ENCODE measurements around the gene LIPE.
A peak's percentile ranks its signal among the peaks of the same experiment; 100 is the strongest.
"Not testable (repeated sequence)": the region's sequence is repeated elsewhere in the genome, so short reads cannot be mapped to it uniquely, and the experiment has no call there.

The LIPE gene

DNA sequence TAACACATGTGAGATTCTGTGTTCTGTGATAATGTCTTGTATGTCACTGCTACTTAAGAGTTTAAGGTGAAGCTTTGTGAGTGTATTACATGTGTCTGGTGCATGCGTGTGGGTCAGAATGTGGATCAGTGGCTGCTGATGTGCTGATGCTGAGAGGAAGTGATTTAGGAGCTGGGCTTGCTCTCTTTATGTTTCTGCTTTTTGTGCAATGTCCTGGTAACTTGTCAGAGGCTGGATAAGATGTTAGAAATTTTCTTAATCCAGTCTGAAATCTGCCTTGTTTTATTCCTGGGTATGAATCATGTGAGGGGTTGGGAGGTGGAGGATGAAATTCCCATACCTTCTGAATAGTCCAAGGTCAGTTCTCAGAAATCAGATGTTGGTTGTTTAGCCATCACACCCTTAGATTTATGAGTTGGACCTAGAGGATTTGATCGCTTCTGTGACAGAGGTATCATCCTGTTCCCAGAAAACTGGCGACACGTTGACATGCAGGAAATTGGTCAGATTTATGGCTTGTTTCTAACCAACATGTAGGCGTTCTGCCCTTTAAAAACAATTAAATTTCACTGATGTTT is 40.1 kb upstream of the LIPE start:
- H3K27ac ChIP-seq (ENCODE audit: low read length) = no peak overlapping the region
- no peak overlapping the region for H3K4me3 ChIP-seq (ENCODE audit: low read length)
- no peaks in the 10 kb centered on the region for H3K27me3 ChIP-seq (ENCODE audit: control insufficient read depth, insufficient read depth, low read length)
- no peaks in the 10 kb centered on the region for H3K9me3 ChIP-seq (ENCODE audit: control insufficient read depth, insufficient read depth, low read length)
- H3K4me1 ChIP-seq (ENCODE audit: control insufficient read depth, insufficient read depth, low read length) = peaks cover 1% of the 10 kb centered on the region; the same call in 1 of the 2 replicates
- no CpG with 5 or more reads among the region's 5 CpGs for WGBS (ENCODE audit: insufficient coverage, insufficient read length)
- no peaks in the 10 kb centered on the region for H3K36me3 ChIP-seq (ENCODE audit: control insufficient read depth, insufficient read depth, low read length)
- DNase-seq (ENCODE audit: low read depth, low spot score) = no peak

DNA sequence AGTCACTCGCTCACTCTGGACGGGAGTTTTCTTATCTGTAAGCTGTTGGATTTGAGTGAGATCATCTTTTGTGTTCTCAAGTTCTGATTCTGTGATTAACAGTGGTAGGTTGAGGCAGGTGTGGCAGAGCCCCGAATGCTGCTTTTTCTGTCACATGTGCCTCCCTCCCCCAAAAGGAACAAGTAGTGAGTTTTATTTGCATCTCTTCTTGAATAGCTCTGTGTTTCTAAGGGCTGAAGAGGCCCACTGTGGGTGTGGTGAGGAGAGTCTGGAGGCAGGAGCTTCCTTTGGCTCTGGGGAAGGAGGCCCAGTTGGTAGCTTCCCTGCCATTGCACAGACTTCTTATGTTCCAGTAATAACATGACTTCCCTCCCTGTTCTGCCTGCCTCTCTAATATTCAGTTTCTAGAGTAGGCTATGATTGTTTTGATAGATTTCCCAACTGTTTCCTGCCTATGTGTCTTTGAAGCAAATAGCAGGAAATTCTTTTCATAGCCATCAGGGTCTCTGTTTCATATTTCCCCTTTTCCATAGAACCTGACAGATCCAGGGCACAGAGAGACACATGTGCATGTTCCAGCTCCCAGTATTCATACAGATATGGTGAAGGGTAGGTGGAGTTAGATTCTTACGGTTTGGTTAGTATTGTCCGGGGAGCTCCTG is 39.5 kb upstream of the LIPE start:
- H3K36me3 ChIP-seq (ENCODE audit: control insufficient read depth, insufficient read depth, low read length) = no peaks in the 10 kb centered on the region
- no peak overlapping the region for H3K27ac ChIP-seq (ENCODE audit: low read length)
- no peak overlapping the region for H3K4me3 ChIP-seq (ENCODE audit: low read length)
- no peaks in the 10 kb centered on the region for H3K27me3 ChIP-seq (ENCODE audit: control insufficient read depth, insufficient read depth, low read length)
- no CpG with 5 or more reads among the region's 5 CpGs for WGBS (ENCODE audit: insufficient coverage, insufficient read length)
- DNase-seq (ENCODE audit: low read depth, low spot score) = no peak
- no peaks in the 10 kb centered on the region for H3K4me1 ChIP-seq (ENCODE audit: control insufficient read depth, insufficient read depth, low read length)
- no peaks in the 10 kb centered on the region for H3K9me3 ChIP-seq (ENCODE audit: control insufficient read depth, insufficient read depth, low read length)

DNA sequence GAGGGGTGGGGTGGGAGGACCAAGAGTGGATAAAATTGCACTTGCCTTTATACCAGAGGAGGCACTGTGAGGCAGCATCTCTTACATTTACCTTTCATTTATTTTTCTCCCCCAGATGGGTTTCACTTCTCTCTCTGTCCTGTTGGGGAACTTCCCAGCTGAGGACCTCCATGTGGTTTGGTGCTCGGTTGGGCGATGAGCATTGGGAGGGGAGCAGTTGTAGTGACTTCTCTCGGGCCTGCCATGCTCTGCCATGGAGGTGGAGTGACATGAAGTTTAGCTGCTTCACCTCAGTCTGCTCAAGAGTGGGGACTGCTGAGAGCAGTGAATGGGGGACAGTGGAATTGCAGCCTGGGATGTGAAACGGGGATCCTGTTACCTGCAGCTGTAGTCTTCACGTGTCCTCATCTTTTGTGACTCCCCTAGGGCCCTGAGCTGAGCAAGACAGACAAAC is 38.7 kb upstream of the LIPE start:
- Histone ChIP-seq H3K27me3 (ENCODE audit: control insufficient read depth, insufficient read depth, low read length) (no peaks in the 10 kb centered on the region), H3K36me3 (ENCODE audit: control insufficient read depth, insufficient read depth, low read length) (no peaks in the 10 kb centered on the region), H3K4me1 (ENCODE audit: control insufficient read depth, insufficient read depth, low read length) (no peaks in the 10 kb centered on the region), H3K4me3 (ENCODE audit: low read length) (no peak overlapping the region), H3K27ac (ENCODE audit: low read length) (no peak overlapping the region), H3K9me3 (ENCODE audit: control insufficient read depth, insufficient read depth, low read length) (no peaks in the 10 kb centered on the region)
- no peak for DNase-seq (ENCODE audit: low read depth, low spot score)
- no CpG with 5 or more reads among the region's 5 CpGs for WGBS (ENCODE audit: insufficient coverage, insufficient read length)

DNA sequence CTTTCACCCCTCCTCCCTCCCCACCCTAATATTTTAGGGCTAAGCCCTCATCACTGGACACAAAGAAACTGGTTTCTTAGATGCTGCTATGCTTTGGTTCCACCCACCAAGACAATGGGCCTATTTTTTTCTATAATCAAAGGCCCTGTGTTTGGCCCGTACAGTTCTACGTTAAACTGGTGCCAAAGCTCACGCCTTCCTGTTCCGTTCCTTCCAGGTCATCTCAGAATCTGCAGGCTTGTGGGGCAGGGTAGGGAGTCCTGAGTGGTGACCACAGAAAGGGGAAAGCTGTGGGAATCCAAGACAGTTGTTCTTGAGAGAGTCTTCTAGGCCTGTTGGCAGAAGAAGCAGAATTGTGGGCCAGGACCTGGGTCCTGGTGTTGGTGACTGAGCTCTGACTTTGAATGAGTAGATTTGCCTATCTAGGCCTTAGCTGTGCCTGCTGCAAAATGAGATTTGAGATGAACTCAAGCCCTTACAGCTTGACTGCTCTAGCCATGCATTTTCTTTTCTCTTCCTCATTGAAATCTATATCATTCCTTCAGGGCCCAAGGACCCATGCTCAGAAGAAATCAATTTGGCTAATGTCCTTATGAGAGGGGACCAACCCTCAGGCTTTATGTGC is 34.6 kb upstream of the LIPE start:
- Histone ChIP-seq H3K9me3 (ENCODE audit: control insufficient read depth, insufficient read depth, low read length) (no peaks in the 10 kb centered on the region), H3K27me3 (ENCODE audit: control insufficient read depth, insufficient read depth, low read length) (no peaks in the 10 kb centered on the region), H3K27ac (ENCODE audit: low read length) (no peak overlapping the region), H3K4me1 (ENCODE audit: control insufficient read depth, insufficient read depth, low read length) (no peaks in the 10 kb centered on the region), H3K4me3 (ENCODE audit: low read length) (no peak overlapping the region), H3K36me3 (ENCODE audit: control insufficient read depth, insufficient read depth, low read length) (no peaks in the 10 kb centered on the region)
- DNase-seq (ENCODE audit: low read depth, low spot score) = no peak
- WGBS (ENCODE audit: insufficient coverage, insufficient read length) = no CpG with 5 or more reads among the region's 4 CpGs

DNA sequence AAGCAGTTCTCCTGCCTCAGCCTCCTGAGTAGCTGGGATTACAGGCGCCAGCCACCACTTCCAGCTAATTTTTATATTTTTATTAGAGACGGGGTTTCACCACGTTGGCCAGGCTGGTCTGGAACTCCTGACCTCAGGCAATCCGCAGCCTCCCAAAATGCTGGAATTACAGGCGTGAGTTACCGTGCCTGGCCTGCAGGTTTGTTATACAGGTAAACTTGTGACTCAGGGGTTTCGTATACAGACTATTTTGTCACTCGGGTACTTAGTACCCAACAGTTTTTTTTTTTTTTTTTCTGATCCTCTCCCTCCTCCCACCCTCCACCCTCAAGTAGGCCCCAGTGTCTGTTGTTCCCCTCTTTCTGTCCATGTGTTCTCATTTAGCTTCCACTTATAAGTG is 34.0 kb upstream of the LIPE start:
- not testable (repeated sequence) for H3K4me1 ChIP-seq (ENCODE audit: control insufficient read depth, insufficient read depth, low read length); H3K9me3 ChIP-seq (ENCODE audit: control insufficient read depth, insufficient read depth, low read length)

DNA sequence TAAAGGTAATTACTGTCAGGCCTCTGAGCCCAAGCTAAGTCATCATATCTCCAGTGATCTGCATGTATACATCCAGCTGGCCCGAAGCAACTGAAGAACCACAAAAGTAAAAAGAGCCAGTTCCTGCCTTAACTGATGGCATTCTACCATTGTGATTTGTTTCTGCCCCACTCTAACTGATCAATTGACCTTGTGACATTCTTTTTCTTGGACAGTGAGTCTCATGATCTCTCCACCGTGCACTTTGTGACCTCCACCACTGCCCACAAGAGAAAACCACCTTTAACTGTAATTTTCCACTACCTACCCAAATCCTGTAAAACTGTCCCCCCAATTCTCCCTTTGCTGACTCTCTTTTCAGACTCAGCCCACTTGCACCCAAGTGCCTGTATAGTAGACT is 32.7 kb upstream of the LIPE start:
- no peak for DNase-seq (ENCODE audit: low read depth, low spot score)
- no peaks in the 10 kb centered on the region for H3K4me1 ChIP-seq (ENCODE audit: control insufficient read depth, insufficient read depth, low read length)
- H3K9me3 ChIP-seq (ENCODE audit: control insufficient read depth, insufficient read depth, low read length) = no peaks in the 10 kb centered on the region
- H3K27ac ChIP-seq (ENCODE audit: low read length) = no peak overlapping the region
- no peaks in the 10 kb centered on the region for H3K27me3 ChIP-seq (ENCODE audit: control insufficient read depth, insufficient read depth, low read length)
- H3K36me3 ChIP-seq (ENCODE audit: control insufficient read depth, insufficient read depth, low read length) = no peaks in the 10 kb centered on the region
- no CpG with 5 or more reads among the region's 2 CpGs for WGBS (ENCODE audit: insufficient coverage, insufficient read length)
- no peak overlapping the region for H3K4me3 ChIP-seq (ENCODE audit: low read length)

More for the DNA sequence above, 34.0 kb upstream of the LIPE start:
- not testable (repeated sequence) for H3K27me3 ChIP-seq (ENCODE audit: control insufficient read depth, insufficient read depth, low read length); H3K27ac ChIP-seq (ENCODE audit: low read length); H3K36me3 ChIP-seq (ENCODE audit: control insufficient read depth, insufficient read depth, low read length); H3K4me3 ChIP-seq (ENCODE audit: low read length); DNase-seq (ENCODE audit: low read depth, low spot score)
- WGBS (ENCODE audit: insufficient coverage, insufficient read length) = no CpG with 5 or more reads among the region's 8 CpGs

DNA sequence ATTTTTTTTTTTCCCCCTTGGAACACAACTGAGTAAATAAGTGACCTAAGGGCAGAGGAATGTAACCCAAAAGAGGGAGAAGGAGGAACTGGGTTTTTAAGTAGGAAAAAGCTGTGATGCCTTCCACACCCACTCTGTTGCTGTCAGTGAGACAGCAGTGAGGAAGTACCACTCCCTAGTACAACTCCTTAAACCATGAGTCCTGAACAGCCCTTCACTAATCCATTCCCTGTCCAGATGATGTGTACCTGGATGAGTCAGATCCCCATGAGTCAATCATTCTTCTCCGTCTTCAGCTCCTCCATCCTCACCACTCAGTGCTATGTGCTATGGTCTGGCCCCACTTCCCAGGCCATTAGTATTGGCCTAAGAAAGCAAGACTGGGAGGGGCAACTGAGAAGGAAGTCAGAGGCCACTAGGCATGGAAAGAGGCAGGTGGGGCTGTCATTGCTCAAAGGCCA is 28.5 kb upstream of the LIPE start:
- Histone ChIP-seq H3K4me1 (ENCODE audit: control insufficient read depth, insufficient read depth, low read length) (no peaks in the 10 kb centered on the region), H3K9me3 (ENCODE audit: control insufficient read depth, insufficient read depth, low read length) (no peaks in the 10 kb centered on the region), H3K27ac (ENCODE audit: low read length) (no peak overlapping the region), H3K36me3 (ENCODE audit: control insufficient read depth, insufficient read depth, low read length) (no peaks in the 10 kb centered on the region), H3K4me3 (ENCODE audit: low read length) (no peak overlapping the region), H3K27me3 (ENCODE audit: control insufficient read depth, insufficient read depth, low read length) (no peaks in the 10 kb centered on the region)
- WGBS (ENCODE audit: insufficient coverage, insufficient read length) = no CpG with 5 or more reads among the region's 1 CpG
- DNase-seq (ENCODE audit: low read depth, low spot score) = no peak

DNA sequence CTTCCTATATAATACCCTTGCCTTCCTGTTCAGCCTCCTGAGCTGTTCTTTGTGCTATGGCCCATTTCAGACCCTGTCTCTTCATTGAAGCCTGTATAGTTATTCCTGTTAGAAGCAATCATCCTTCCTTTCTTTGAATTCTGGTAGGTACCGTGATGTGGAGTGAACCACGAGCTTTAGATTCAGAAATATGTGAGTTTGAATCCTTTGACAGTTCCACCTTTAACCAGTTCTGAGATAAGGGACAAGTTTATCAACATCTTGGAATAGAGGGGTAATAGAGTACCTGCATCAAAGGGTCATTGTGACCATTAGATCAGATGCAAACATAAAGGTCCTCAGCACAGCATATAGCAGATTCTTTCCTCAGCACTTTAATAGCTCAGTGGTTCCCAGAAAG is 27.9 kb upstream of the LIPE start:
- no CpG with 5 or more reads among the region's 2 CpGs for WGBS (ENCODE audit: insufficient coverage, insufficient read length)
- no peaks in the 10 kb centered on the region for H3K27me3 ChIP-seq (ENCODE audit: control insufficient read depth, insufficient read depth, low read length)
- H3K27ac ChIP-seq (ENCODE audit: low read length) = no peak overlapping the region
- no peak overlapping the region for H3K4me3 ChIP-seq (ENCODE audit: low read length)
- no peak for DNase-seq (ENCODE audit: low read depth, low spot score)
- H3K4me1 ChIP-seq (ENCODE audit: control insufficient read depth, insufficient read depth, low read length) = peaks cover 2% of the 10 kb centered on the region; the same call in 1 of the 2 replicates
- no peaks in the 10 kb centered on the region for H3K36me3 ChIP-seq (ENCODE audit: control insufficient read depth, insufficient read depth, low read length)
- no peaks in the 10 kb centered on the region for H3K9me3 ChIP-seq (ENCODE audit: control insufficient read depth, insufficient read depth, low read length)

DNA sequence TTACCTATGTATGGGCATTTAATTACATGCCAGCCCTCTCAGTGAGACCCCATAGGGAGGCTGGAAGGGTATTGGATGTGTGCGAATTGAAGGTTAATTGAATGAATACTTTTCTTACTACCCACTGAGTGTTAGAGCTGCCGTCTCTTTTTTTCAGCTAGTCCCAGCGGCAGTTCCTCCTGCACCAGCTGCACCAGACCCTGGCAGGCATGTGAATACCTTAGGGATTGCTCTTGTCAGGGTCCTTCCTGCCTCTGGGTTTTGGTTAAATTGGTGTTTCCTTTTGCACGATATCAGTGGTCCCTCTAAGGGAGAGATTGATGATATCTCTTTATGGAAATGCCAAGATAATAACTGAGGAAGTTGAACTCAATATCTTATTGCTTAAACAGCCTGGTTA is 25.4 kb upstream of the LIPE start:
- DNase-seq (ENCODE audit: low read depth, low spot score) = no peak
- no peaks in the 10 kb centered on the region for H3K9me3 ChIP-seq (ENCODE audit: control insufficient read depth, insufficient read depth, low read length)
- peaks cover 2% of the 10 kb centered on the region; the same call in 1 of the 2 replicates for H3K4me1 ChIP-seq (ENCODE audit: control insufficient read depth, insufficient read depth, low read length)
- H3K36me3 ChIP-seq (ENCODE audit: control insufficient read depth, insufficient read depth, low read length) = no peaks in the 10 kb centered on the region
- no peaks in the 10 kb centered on the region for H3K27me3 ChIP-seq (ENCODE audit: control insufficient read depth, insufficient read depth, low read length)
- no CpG with 5 or more reads among the region's 4 CpGs for WGBS (ENCODE audit: insufficient coverage, insufficient read length)
- H3K27ac ChIP-seq (ENCODE audit: low read length) = no peak overlapping the region
- no peak overlapping the region for H3K4me3 ChIP-seq (ENCODE audit: low read length)

DNA sequence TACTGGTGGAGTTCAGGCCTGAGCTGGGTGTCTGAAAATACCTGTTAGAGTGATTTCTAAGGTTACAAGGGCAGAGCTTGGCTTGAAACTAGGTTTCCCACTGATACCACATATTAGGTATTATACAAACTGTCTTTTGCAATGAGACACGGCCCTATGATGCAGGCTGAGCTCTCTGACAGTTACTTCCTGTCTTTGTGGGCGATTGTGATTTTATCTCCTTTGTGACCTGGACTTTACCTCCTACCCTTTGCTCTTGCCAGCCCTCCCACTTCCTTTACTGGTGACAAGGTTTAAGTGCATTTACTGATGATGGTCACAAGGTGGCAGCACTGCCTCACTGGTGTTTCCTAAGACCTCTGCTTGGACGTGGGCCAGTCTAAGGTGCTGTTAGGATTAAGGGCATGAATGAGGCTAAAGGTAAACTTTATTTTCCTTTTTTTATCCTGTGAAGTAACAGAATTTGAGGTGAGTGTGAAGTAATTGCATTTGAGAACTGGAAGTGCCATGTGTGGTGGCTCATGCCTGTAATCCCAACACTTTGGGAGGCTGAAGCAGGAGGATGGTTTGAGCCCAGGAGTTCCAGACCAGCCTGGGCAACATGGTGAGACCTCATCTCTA is 23.2 kb upstream of the LIPE start:
- Histone ChIP-seq H3K9me3 (ENCODE audit: control insufficient read depth, insufficient read depth, low read length) (no peaks in the 10 kb centered on the region), H3K27me3 (ENCODE audit: control insufficient read depth, insufficient read depth, low read length) (no peaks in the 10 kb centered on the region), H3K4me3 (ENCODE audit: low read length) (no peak overlapping the region), H3K36me3 (ENCODE audit: control insufficient read depth, insufficient read depth, low read length) (no peaks in the 10 kb centered on the region), H3K27ac (ENCODE audit: low read length) (no peak overlapping the region), H3K4me1 (ENCODE audit: control insufficient read depth, insufficient read depth, low read length) (peaks cover 2% of the 10 kb centered on the region; the same call in 1 of the 2 replicates)
- DNase-seq (ENCODE audit: low read depth, low spot score) = peak; percentile 97
- whole genome bisulfite sequencing (ENCODE audit: insufficient coverage, insufficient read length) = no CpG with 5 or more reads among the region's 3 CpGs

Measured in iPS DF 6.9 (cell line).